Breast epithelium (tissue), 4 donors: ENCODE data around the gene THNSL1. TPM values are rescaled to one million over a fixed set of nuclear protein-coding genes. Genes with fewer than 3 reads are reported as not detected.

Experiments used
- DNase-seq, 2 donors: peaks; one replicate each; pipeline ENCODE4 v3.0.0-alpha.2; 2019; ENCODE audit warnings: low spot score in 2 of 2
- H3K27ac ChIP-seq, 2 donors: fragments of 200-600 bp; sonication (generic) in 1 of 2; one replicate each; pipeline ENCODE4 v1.5.1; 2016 to 2019; ENCODE audit warnings: mild to moderate bottlenecking in 1 of 2
- H3K27me3 ChIP-seq, 2 donors: fragments of 200-600 bp; sonication (generic) in 1 of 2; one replicate each; pipeline versions ENCODE4 v1.5.1 to v1.6.0; 2017 to 2019; ENCODE audit warnings: control low read depth in 1 of 2, mild to moderate bottlenecking in 1 of 2
- H3K36me3 ChIP-seq: fragments of 200-600 bp; one replicate; pipeline ENCODE4 v1.5.1; 2019
- H3K4me1 ChIP-seq, 2 donors: fragments of 200-600 bp; sonication (generic); one replicate each; pipeline ENCODE4 v1.5.1; 2016 to 2019; ENCODE audit warnings: control low read depth in 1 of 2
- H3K4me3 ChIP-seq, 3 donors: fragments of 200-600 bp; sonication (generic); 1 replicate in 2 of 3; 2 replicates in 1 of 3; pipeline ENCODE4 v1.5.1; 2016 to 2019; ENCODE audit warnings: mild to moderate bottlenecking in 3 of 3, moderate library complexity in 2 of 3
- H3K9me3 ChIP-seq, 2 donors: fragments of 200-600 bp; sonication (generic) in 1 of 2; one replicate each; pipeline ENCODE4 v1.5.1; 2016 to 2019; ENCODE audit warnings: control low read depth in 1 of 2
- POLR2A ChIP-seq: fragments of 450-650 bp; IDR thresholded peaks from one replicate; pipeline ENCODE4 v1.6.1; 2016; ENCODE audit warnings: antibody characterized with exemption, mild to moderate bottlenecking, moderate library complexity
- POLR2AphosphoS5 ChIP-seq, 3 donors: sonication (generic); formaldehyde crosslinking; IDR thresholded peaks; one replicate each; pipeline ENCODE4 v1.6.1; 2017; ENCODE audit warnings: antibody characterized with exemption in 3 of 3
- intact Hi-C: fragments of 100-400 bp; cut with DNase I; formaldehyde crosslinking; loops from one replicate; pipeline ENCODE4 v1.15.1; 2023; ENCODE audit warnings: low total_unique reads
- total RNA-seq, 3 donors: library from RNA; depleted of rRNA; stranded (reverse); fragments of >200 nt; gene quantifications; one replicate each; pipeline ENCODE4 v1.1.0, GENCODE V29; 2016
- TF ChIP-seq, protein P1 (sequence below), 3 donors: fragments of 450-650 bp; IDR thresholded peaks; one replicate each; pipeline ENCODE4 v1.5.1; 2016 to 2017; ENCODE audit warnings: antibody characterized with exemption in 3 of 3, mild to moderate bottlenecking in 3 of 3, moderate library complexity in 3 of 3

The THNSL1 gene
- total RNA-seq, 3 donors from 2014 or later: 1.6 to 4.2 (median 1.6) TPM

DNA sequence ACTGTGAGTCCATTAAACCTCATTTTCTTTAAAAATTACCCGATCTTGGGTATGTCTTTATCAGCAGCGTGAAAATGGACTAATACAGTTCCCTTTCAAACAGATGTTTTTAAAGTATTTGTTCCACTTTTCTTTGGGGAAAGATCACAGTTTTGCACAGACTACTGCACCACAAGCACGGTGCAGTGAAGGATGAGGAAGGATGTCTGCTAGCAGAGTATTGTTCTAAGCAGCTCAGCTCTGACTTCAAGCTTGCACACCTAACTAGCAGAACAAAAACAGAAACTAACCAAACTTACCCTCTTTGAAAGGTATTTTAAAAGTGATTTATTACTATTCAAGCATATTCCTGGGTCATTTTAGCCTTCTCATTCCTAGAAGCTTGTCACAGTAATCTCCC lies 20.0 kb downstream of the THNSL1 start:
- Histone ChIP-seq H3K27me3 (no peaks in the 10 kb centered on the region), H3K36me3 (no peaks in the 10 kb centered on the region), H3K9me3 (no peaks in the 10 kb centered on the region), H3K4me3 (no peak overlapping the region), H3K4me1 (no peaks in the 10 kb centered on the region), H3K27ac (no peak overlapping the region)
- intact Hi-C loops: no loop called here
- no peak for DNase-seq
- TF ChIP-seq POLR2A (no peak), POLR2AphosphoS5 (IDR thresholded peaks at IDR 0.05) (no peak)
- TF ChIP-seq, protein P1, sequence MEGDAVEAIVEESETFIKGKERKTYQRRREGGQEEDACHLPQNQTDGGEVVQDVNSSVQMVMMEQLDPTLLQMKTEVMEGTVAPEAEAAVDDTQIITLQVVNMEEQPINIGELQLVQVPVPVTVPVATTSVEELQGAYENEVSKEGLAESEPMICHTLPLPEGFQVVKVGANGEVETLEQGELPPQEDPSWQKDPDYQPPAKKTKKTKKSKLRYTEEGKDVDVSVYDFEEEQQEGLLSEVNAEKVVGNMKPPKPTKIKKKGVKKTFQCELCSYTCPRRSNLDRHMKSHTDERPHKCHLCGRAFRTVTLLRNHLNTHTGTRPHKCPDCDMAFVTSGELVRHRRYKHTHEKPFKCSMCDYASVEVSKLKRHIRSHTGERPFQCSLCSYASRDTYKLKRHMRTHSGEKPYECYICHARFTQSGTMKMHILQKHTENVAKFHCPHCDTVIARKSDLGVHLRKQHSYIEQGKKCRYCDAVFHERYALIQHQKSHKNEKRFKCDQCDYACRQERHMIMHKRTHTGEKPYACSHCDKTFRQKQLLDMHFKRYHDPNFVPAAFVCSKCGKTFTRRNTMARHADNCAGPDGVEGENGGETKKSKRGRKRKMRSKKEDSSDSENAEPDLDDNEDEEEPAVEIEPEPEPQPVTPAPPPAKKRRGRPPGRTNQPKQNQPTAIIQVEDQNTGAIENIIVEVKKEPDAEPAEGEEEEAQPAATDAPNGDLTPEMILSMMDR (IDR thresholded peaks at IDR 0.05): no peak

DNA sequence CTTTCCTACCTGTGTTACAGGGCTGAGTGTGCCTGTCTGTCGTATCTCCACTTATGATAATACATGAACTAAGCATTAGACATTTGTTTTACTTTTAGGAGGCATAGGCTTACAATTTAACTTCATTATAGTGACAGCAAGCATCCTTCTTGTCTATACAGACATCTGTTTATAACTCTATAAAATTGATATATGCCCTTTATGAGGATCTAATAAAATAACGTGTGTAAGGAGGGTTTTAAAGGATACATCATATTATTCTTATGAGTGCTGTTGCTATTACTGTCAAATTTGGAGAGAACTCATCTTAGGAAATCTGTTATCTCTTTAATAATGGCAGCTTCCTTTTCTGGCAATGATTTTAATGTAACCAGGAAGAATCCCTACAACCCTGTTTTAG lies 21.9 kb downstream of the THNSL1 start:
- no peaks in the 10 kb centered on the region for H3K9me3 ChIP-seq
- no peak for TF ChIP-seq POLR2A
- no peak for TF ChIP-seq POLR2AphosphoS5 (IDR thresholded peaks at IDR 0.05)
- TF ChIP-seq, protein P1 (IDR thresholded peaks at IDR 0.05): no peak
- no peak overlapping the region for H3K4me3 ChIP-seq
- no peak overlapping the region for H3K27ac ChIP-seq
- H3K27me3 ChIP-seq: no peaks in the 10 kb centered on the region
- intact Hi-C loops: no loop called here
- no peaks in the 10 kb centered on the region for H3K4me1 ChIP-seq
- H3K36me3 ChIP-seq: no peaks in the 10 kb centered on the region
- DNase-seq: no peak

DNA sequence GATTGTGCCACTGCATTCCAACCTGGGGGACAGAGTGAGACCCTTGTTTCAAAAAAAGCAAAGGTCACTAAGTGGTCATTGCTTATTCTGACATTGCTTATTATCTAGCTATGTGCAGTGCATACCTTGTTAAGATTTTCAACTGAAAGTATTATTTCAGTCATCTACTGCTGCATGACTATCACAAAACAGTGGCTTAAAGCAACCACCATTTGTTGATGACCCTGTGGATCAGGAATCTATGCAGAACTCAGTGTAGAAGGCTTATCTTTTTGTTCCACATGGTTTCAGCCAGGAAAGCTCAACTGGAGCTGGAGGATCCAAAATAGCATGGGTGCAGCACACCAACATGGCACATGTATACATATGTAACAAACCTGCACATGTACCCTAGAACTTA lies 23.1 kb downstream of the THNSL1 start:
- H3K9me3 ChIP-seq: no peaks in the 10 kb centered on the region
- no peaks in the 10 kb centered on the region for H3K4me1 ChIP-seq
- intact Hi-C loops: no loop called here
- H3K4me3 ChIP-seq: no peak overlapping the region
- no peak for DNase-seq
- H3K27ac ChIP-seq: no peak overlapping the region
- TF ChIP-seq, protein P1 (IDR thresholded peaks at IDR 0.05): no peak
- TF ChIP-seq POLR2AphosphoS5 (IDR thresholded peaks at IDR 0.05) (no peak), POLR2A (no peak)
- H3K27me3 ChIP-seq: no peaks in the 10 kb centered on the region
- H3K36me3 ChIP-seq: no peaks in the 10 kb centered on the region

DNA sequence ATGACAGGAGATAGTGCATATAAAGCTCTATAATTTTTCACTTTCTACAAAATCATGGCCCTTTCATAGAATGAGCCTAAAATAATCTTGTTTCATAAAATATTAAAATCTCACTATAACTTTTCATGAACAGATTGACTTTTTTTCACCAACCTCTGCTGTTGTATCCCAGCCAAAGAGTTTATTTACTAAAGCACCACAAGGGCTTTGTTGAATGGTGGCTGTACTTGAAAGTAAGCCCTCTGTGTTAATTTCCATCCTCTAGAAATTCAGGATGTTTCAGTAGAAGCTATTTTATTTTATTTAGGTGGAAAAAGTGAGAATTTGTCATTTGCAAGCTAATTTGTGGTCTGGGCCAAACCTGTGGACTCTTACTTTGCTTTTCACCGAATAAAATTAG lies 30.2 kb downstream of the THNSL1 start:
- Histone ChIP-seq H3K9me3 (no peaks in the 10 kb centered on the region), H3K27ac (no peak overlapping the region), H3K4me1 (no peaks in the 10 kb centered on the region), H3K27me3 (no peaks in the 10 kb centered on the region), H3K4me3 (no peak overlapping the region), H3K36me3 (no peaks in the 10 kb centered on the region)
- TF ChIP-seq, protein P1 (IDR thresholded peaks at IDR 0.05): no peak
- no peak for TF ChIP-seq POLR2AphosphoS5 (IDR thresholded peaks at IDR 0.05)
- no peak for TF ChIP-seq POLR2A
- intact Hi-C loops: no loop called here
- no peak for DNase-seq

DNA sequence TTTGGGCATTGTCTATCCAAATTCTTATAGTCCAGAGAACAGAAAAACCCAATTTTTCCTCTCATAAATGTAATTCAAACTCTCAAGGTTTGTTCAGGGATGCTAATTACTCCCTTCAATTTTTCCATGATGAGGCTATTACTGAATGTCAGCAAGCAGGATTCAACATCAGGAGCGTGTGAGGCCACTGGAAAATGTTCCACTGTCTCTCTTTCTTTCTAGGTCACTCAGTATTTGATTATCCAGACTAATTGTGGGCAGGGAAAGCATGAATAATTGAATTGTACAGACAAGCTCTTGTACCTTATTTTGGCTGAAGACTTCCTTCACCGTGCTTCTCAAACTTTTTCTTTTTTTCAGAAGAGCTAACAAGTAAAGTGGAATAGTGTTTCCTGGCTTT lies 30.7 kb downstream of the THNSL1 start:
- intact Hi-C loops: no loop called here
- DNase-seq: no peak
- TF ChIP-seq, protein P1 (IDR thresholded peaks at IDR 0.05): no peak
- TF ChIP-seq POLR2AphosphoS5 (IDR thresholded peaks at IDR 0.05) (no peak), POLR2A (no peak)
- Histone ChIP-seq H3K9me3 (no peaks in the 10 kb centered on the region), H3K27me3 (no peaks in the 10 kb centered on the region), H3K4me1 (no peaks in the 10 kb centered on the region), H3K27ac (no peak overlapping the region), H3K4me3 (no peak overlapping the region), H3K36me3 (no peaks in the 10 kb centered on the region)
